Mesodermal cell (in vitro differentiated cells): ENCODE results near the gene SLC6A18.
"Not testable (repeated sequence)": the region's sequence is repeated elsewhere in the genome, so short reads cannot be mapped to it uniquely, and the experiment has no call there.

Source experiments
- H3K27ac ChIP-seq: 2 replicates; pipeline ENCODE4 v1.7.0; 2013; ENCODE audit warnings: mild to moderate bottlenecking, low read depth, low read length, moderate library complexity; ENCODE audit not compliant: severe bottlenecking
- H3K36me3 ChIP-seq: 2 replicates; pipeline ENCODE4 v1.7.1; 2013; ENCODE audit warnings: mild to moderate bottlenecking, low read length, moderate library complexity; ENCODE audit not compliant: control insufficient read depth, insufficient read depth
- H3K4me1 ChIP-seq: one replicate; pipeline ENCODE4 v1.7.1; 2013; ENCODE audit warnings: mild to moderate bottlenecking, low read length; ENCODE audit not compliant: insufficient read depth, control insufficient read depth, poor library complexity, severe bottlenecking
- H3K4me3 ChIP-seq: 2 replicates; pipeline ENCODE4 v1.7.0; 2013; ENCODE audit warnings: low read length, control low read depth, mild to moderate bottlenecking; ENCODE audit not compliant: insufficient read depth, poor library complexity, severe bottlenecking; ENCODE audit errors: extremely low read depth
- H3K9me3 ChIP-seq: 2 replicates; pipeline ENCODE4 v1.7.1; 2013; ENCODE audit warnings: mild to moderate bottlenecking, low read length, moderate library complexity; ENCODE audit not compliant: control insufficient read depth
- WGBS, 2 experiments: methylation state at CpG; one replicate each; pipeline ENCODE4 v1.1.5; 2013; ENCODE audit warnings: missing lambda C conversion rate in 2 of 2; ENCODE audit not compliant: insufficient coverage in 2 of 2; 5-methylcytosine and 5-hydroxymethylcytosine counted together

SLC6A18 gene

DNA sequence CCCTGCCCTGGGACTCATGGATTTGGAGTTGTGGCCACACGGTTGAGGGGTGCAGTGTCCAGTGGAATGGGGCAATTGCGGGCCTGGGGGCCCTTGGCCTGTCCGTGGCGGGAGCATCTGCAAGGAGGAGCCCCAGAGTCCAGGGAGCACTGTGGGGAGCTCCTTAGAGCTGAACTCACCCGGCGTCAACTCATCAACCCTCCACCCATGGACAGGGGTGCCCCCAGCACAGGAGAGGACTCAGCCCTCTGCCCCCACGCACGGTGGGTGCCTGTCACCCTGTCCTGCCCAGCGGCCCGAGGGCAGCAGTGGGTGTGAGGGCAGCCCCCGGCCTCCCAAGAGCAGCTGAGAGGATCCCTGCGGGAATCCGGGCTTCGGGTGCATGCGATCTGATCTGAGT is 550 bp upstream of the SLC6A18 start:
- H3K27ac ChIP-seq, result no peak overlapping the region
- WGBS, 2 experiments, result 88 to 93% methylated on average over 8 to 10 of the region's 15 CpGs
- H3K4me3 ChIP-seq, result no peak overlapping the region
- H3K36me3 ChIP-seq, result no peaks in the 10 kb centered on the region
- H3K9me3 ChIP-seq, result no peaks in the 10 kb centered on the region
- no peaks in the 10 kb centered on the region for H3K4me1 ChIP-seq

DNA sequence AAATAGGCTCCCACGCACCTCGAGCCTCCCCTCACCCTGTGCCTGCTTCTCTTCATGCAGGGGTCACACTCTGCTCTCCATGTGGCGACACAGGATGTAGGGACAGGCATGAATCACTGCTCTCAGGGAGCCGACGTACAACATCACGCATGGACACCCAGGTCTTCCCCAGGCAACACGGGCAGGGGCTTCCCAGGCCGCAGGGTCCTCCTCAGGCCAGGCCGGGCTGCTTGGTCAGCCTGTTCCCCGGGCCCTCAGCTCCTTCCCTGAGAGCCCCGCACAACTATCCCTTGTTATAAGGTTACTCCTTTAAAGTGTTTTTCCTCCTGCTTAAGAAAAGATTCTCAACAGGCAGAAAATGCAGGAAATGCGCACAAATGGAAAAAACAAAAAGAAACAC is 1.1 kb downstream of the SLC6A18 start:
- no peak overlapping the region for H3K27ac ChIP-seq
- H3K4me1 ChIP-seq, result no peaks in the 10 kb centered on the region
- no peaks in the 10 kb centered on the region for H3K9me3 ChIP-seq
- WGBS, 2 experiments, result 86 to 92% methylated on average over 9 to 10 of the region's 12 CpGs
- H3K36me3 ChIP-seq, result no peaks in the 10 kb centered on the region
- H3K4me3 ChIP-seq, result no peak overlapping the region

DNA sequence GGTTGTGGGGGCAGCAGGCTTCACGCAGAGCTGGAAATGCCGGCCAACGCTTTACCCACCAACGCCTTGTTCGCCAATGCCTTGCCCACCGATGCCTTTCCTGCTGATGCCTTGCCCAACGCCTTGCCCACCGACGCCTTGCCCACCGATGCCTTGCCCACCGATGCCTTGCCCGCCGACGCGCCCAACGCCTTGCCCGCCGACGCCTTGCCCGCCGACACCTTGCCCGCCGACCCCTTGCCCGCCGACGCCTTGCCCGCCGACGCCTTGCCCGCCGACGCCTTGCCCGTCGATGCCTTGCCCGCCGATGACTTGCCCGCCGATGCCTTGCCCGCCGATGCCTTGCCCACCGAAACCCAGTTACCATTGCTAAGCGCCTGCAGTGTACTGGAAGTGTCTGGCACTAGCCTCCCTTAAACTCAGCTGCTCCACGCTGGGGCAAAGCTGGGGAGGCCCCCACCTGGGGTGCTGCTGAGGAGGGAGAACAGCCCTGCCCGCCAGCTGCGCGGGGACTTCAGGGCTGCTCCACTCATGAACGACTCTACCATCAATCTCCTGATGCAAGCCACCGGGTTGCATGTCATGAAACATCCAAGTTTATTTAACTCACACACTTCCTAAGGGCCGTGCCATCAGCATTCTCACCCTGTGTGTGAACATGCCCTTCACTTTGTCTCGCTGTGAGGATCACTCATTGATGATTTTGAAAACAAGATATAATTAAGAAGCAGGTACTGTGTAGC is 1.8 kb downstream of the SLC6A18 start:
- Histone ChIP-seq H3K36me3 (no peaks in the 10 kb centered on the region), H3K9me3 (no peaks in the 10 kb centered on the region), H3K4me1 (no peaks in the 10 kb centered on the region), H3K27ac (no peak overlapping the region), H3K4me3 (no peak overlapping the region)
- 84 to 86% methylated on average over 26 to 36 of the region's 50 CpGs for WGBS, 2 experiments

DNA sequence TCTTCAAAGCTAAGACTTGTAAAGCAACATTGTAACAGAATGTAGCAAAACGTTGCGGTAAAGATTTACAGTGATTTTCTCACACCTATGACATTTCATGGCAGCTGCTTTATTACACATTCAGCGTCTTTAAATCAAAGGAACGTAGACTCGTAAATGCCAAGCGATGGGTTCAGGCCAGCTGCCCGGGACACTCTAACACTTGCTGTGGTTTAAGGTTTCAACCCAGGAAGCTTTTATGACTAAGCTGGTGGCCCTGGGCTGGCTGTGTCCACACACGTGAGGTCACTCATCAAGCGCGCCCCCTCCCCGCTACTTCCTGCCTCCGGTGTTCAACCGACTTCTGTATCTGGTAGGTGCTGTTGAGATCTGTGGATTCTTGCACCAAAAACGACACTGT is 2.5 kb downstream of the SLC6A18 start:
- H3K4me1 ChIP-seq, result no peaks in the 10 kb centered on the region
- no peak overlapping the region for H3K27ac ChIP-seq
- no peaks in the 10 kb centered on the region for H3K9me3 ChIP-seq
- no peak overlapping the region for H3K4me3 ChIP-seq
- no peaks in the 10 kb centered on the region for H3K36me3 ChIP-seq
- 85 to 91% methylated on average over 13 to 14 of the region's 14 CpGs for WGBS, 2 experiments

DNA sequence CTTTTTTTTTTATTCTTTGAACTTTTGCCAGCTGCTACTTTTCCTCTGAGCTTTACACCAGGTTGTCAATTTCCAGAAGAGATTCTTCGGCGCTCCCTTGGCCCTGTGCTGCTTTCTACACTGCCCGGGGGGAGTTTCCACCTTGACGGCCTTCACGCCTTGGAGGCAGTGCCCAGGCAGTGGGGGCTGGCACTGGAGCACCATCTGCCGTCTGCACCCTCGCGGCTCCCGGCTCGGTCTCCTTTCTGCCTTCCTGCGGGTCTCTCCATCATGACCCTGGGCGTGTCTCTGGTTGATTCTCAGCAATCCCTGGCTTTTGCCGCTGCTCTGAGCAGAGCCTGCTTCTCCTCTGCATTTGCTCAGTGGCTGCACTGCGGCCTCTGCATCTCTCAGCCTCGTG is 2.9 kb downstream of the SLC6A18 start:
- Histone ChIP-seq H3K4me1 (no peaks in the 10 kb centered on the region), H3K4me3 (no peak overlapping the region), H3K9me3 (no peaks in the 10 kb centered on the region), H3K27ac (no peak overlapping the region), H3K36me3 (no peaks in the 10 kb centered on the region)
- WGBS, 2 experiments, result 84 to 93% methylated on average over 15 of the region's 15 CpGs

DNA sequence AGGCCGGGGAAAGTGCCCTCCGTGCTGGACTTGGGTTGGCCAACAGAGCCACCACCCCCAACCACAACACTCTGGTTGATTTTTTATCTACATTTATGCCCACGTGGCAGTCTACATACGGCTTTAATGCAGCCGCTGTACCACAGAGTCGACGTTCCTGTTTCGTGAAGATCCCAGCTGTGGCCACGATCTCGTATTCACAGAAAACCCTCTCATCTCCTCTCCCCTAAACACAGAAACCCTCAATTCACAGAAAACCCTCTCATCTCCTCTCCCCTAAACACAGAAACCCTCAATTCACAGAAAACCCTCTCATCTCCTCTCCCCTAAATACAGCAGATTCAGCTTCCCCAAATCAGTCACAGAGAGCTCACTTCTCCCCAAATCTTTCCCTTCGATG is 3.8 kb downstream of the SLC6A18 start:
- not testable (repeated sequence) for H3K27ac ChIP-seq, H3K4me1 ChIP-seq, H3K36me3 ChIP-seq, H3K9me3 ChIP-seq, H3K4me3 ChIP-seq
- 91% methylated on average over 10 to 11 of the region's 11 CpGs for WGBS, 2 experiments

DNA sequence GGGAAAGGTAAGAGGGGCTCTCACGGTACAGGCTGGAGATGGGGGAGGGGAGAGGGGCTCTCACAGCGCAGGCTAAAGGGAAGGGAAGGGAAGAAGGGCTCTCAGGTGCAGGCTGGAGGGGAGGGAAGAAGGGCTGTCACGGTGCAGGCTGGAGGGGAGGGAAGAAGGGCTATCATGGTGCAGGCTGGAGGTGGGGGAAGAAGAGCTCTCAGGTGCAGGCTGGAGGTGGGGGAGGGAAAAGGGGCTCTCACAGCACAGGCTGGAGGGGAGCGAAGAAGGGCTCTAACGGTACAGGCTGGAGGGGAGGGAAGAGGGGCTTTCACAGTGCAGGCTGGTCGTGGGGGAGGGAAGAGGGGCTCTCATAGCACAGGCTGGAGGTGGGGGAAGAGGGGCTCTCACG is 4.6 kb downstream of the SLC6A18 start:
- no peaks in the 10 kb centered on the region for H3K36me3 ChIP-seq

DNA sequence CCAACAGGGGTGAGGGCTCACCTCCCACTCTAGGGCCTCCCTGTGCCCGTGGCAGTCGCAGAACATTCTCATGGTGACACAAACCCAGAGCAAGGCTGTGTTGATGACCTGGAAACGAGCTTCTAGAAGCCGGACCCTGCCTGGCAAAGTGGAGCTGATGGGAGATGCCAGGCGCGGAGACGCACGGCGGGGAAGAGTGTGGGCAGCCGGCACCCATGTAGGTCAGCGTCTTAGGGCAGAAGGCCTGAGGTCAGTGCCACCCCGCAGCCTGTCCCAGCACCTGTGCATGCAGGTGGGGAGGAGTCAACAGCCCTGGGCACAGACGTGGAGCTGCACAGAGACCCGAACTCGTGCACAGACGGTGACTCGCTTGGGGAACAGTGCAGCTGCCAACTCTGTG is 5.4 kb downstream of the SLC6A18 start:
- WGBS, 2 experiments, result 93% methylated on average over 17 of the region's 17 CpGs

More for the DNA sequence above, 4.6 kb downstream of the SLC6A18 start:
- Histone ChIP-seq H3K4me3 (no peak overlapping the region), H3K4me1 (no peaks in the 10 kb centered on the region), H3K9me3 (no peaks in the 10 kb centered on the region), H3K27ac (no peak overlapping the region)
- 35 to 60% methylated on average over 3 to 6 of the region's 7 CpGs for WGBS, 2 experiments

DNA sequence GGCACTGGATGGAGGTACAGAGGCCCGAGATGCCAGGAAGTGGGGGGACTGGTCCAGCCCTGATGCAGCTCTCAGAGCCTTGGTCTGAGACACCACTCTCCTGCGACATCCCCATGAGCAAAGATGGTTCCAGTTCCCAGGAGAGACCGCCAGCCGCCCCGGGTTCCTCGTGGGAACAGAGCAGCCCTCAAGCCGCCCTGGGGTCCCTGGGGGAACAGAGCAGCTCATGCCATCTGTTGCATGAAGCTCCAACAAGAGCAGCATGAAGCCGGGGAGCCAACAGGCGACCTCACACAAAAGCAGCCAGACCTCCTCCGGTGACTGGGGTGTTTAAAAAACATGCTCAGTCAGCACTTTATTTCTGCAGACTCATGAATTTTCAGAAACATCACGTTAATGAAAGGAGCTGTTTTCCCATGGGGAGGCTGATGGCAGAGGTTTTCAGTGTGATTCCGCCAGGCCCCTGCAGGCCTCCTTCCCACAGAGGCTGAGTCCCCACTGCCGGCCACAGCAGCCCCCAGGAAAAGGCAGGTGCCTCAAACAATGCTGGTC is 6.2 kb downstream of the SLC6A18 start:
- no peak overlapping the region for H3K27ac ChIP-seq
- 85 to 88% methylated on average over 12 to 13 of the region's 13 CpGs for WGBS, 2 experiments
- H3K4me1 ChIP-seq, result no peaks in the 10 kb centered on the region
- H3K4me3 ChIP-seq, result no peak overlapping the region
- peaks cover 7% of the 10 kb centered on the region for H3K9me3 ChIP-seq
- H3K36me3 ChIP-seq, result no peaks in the 10 kb centered on the region

More for the DNA sequence above, 5.4 kb downstream of the SLC6A18 start:
- Histone ChIP-seq H3K27ac (no peak overlapping the region), H3K36me3 (no peaks in the 10 kb centered on the region), H3K9me3 (peaks cover 7% of the 10 kb centered on the region), H3K4me3 (no peak overlapping the region), H3K4me1 (no peaks in the 10 kb centered on the region)

DNA sequence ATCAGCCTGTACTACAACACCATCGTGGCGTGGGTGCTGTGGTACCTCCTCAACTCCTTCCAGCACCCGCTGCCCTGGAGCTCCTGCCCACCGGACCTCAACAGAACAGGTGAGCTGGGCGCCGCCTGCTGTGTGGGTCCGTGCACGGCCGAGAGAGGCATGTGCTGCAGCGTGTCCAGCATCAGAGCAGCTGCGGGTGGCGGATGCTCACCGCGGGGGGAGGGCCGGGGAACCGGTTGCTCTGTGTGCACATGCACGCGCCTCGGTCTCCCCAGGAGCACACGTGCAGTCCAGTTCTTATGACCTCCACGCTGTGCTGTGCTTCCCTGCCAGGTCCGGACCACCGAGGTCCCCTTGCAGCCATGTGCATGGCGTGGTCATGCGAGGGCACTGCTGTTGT is 7.6 kb downstream of the SLC6A18 start:
- H3K4me1 ChIP-seq, result no peaks in the 10 kb centered on the region

DNA sequence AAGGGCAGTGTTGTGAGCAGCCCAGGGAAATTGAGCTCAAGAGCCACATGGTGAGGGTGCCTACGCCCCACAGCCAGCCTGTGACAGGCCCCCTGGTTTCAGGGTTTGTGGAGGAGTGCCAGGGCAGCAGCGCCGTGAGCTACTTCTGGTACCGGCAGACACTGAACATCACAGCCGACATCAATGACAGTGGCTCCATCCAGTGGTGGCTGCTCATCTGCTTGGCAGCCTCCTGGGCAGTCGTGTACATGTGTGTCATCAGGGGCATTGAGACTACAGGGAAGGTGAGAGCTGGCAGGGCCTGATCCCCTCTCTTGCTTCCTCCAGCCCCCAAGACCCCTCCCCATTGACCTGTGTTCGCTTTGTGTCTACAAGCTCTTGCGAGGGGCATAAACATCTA is 10.2 kb downstream of the SLC6A18 start:
- Histone ChIP-seq H3K9me3 (peaks cover 7% of the 10 kb centered on the region), H3K36me3 (no peaks in the 10 kb centered on the region), H3K4me3 (no peak overlapping the region), H3K4me1 (no peaks in the 10 kb centered on the region), H3K27ac (no peak overlapping the region)
- WGBS, 2 experiments, result 68 to 70% methylated on average over 7 to 8 of the region's 8 CpGs

More for the DNA sequence above, 7.6 kb downstream of the SLC6A18 start:
- no peaks in the 10 kb centered on the region for H3K36me3 ChIP-seq
- H3K27ac ChIP-seq, result no peak overlapping the region
- H3K9me3 ChIP-seq, result peaks cover 7% of the 10 kb centered on the region
- H3K4me3 ChIP-seq, result no peak overlapping the region
- 95 to 96% methylated on average over 25 of the region's 25 CpGs for WGBS, 2 experiments
